Activated T-cell treated with anti-CD3 and anti-CD28 coated beads, Interleukin-2, amount 50 U/mL, for 48 hours (primary cell): Measurements from ENCODE around the gene PIPOX.

Experiments used
- DNase-seq, 2 experiments: peaks; one replicate each; pipeline ENCODE4 v3.0.0-alpha.2; 2020

The PIPOX gene

DNA sequence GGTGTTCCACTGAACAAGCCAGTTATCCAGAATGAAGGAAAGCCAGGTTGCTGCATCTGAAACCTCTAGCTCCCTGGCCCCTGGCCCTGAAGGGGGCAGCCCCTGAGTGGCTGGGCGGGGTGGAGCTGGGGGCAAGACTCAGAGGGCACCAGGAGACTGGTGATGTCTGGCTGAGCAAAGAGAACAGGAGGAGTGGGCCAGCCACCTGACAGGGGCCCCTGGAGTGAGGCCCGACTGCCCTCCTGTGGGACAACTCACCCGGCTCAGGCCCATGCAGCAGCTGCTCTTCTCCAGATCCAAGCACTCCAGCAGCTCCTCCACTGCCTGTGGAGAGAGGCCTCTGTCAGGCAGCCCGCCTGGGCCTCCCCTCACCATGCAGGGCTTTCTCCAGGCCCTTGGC is 60.4 kb downstream of the PIPOX start:
- no peak for DNase-seq
